Lower lobe of right lung (tissue), 2 donors: ENCODE results near the gene CSH1. TPM values are rescaled to one million over a fixed set of nuclear protein-coding genes. Genes with fewer than 3 reads are reported as not detected.
"Not testable (repeated sequence)": the region's sequence is repeated elsewhere in the genome, so short reads cannot be mapped to it uniquely, and the experiment has no call there.

Source experiments
- ATAC-seq, 2 donors: fragments of 200-7000 bp; cut with Tn5 transposase; one replicate each; pipeline ENCODE4 v1.9.1; 2020 to 2022; ENCODE audit warnings: mild to moderate bottlenecking in 2 of 2, moderate library complexity in 2 of 2
- DNase-seq: peaks from one replicate; pipeline ENCODE4 v3.0.0-alpha.2; 2020
- H3K27ac ChIP-seq: fragments of 200-600 bp; one replicate; pipeline ENCODE4 v1.8.0; 2022
- H3K27me3 ChIP-seq: fragments of 200-600 bp; one replicate; pipeline ENCODE4 v1.8.0; 2022; ENCODE audit warnings: low read depth
- H3K36me3 ChIP-seq: fragments of 200-600 bp; one replicate; pipeline ENCODE4 v1.8.0; 2022; ENCODE audit warnings: mild to moderate bottlenecking
- H3K4me1 ChIP-seq: fragments of 200-600 bp; one replicate; pipeline ENCODE4 v1.8.0; 2022
- H3K4me3 ChIP-seq: fragments of 200-600 bp; one replicate; pipeline ENCODE4 v1.8.0; 2022; ENCODE audit warnings: mild to moderate bottlenecking
- H3K9me3 ChIP-seq: fragments of 200-600 bp; one replicate; pipeline ENCODE4 v1.8.0; 2022
- CTCF ChIP-seq: fragments of 200-600 bp; IDR thresholded peaks from one replicate; pipeline ENCODE4 v1.8.0; 2022; ENCODE audit warnings: antibody characterized with exemption, mild to moderate bottlenecking
- intact Hi-C: fragments of 100-400 bp; cut with DNase I; formaldehyde crosslinking; loops from one replicate; pipeline ENCODE4 v1.11.0; 2022
- total RNA-seq: library from RNA; stranded (reverse); fragmentation: NEBNext Ultra II Directional; extraction: Animal tissue kit (Norgen Biotek cat#: 25700); gene quantifications from one replicate; pipeline ENCODE4 v1.2.1, GENCODE V29; 2021
- donor health status: DM: no; HTN: yes; CAD: no; lungs with severe emphysema.

CSH1 gene
- total RNA-seq, 1 donor from 2014 or later, result not detected

- ATAC-seq, intact Hi-C loops, H3K4me3 ChIP-seq, H3K4me1 ChIP-seq, H3K27ac ChIP-seq, H3K27me3 ChIP-seq, DNase-seq, H3K9me3 ChIP-seq, H3K36me3 ChIP-seq: not testable (repeated sequence)
These were observed 3.9 kb downstream of the CSH1 start for GRCh38 chr17:63892316-63893037.

- peak; percentile 46 for TF ChIP-seq CTCF
- H3K4me1 ChIP-seq, H3K9me3 ChIP-seq, intact Hi-C loops, H3K36me3 ChIP-seq, H3K27ac ChIP-seq, H3K27me3 ChIP-seq, H3K4me3 ChIP-seq, DNase-seq: not testable (repeated sequence)
- ATAC-seq, result peak; percentile 63 to 73
These were observed 7.1 kb downstream of the CSH1 start for GRCh38 chr17:63889026-63889848.

- H3K9me3 ChIP-seq, H3K36me3 ChIP-seq, intact Hi-C loops, H3K4me1 ChIP-seq, ATAC-seq, H3K4me3 ChIP-seq, H3K27me3 ChIP-seq, DNase-seq, H3K27ac ChIP-seq: not testable (repeated sequence)
These were observed 11.3 kb downstream of the CSH1 start for GRCh38 chr17:63885119-63885518.

- DNase-seq, H3K27me3 ChIP-seq, ATAC-seq, H3K4me1 ChIP-seq, H3K27ac ChIP-seq, H3K9me3 ChIP-seq, H3K36me3 ChIP-seq, H3K4me3 ChIP-seq, intact Hi-C loops: not testable (repeated sequence)
These were observed 13.7 kb downstream of the CSH1 start for GRCh38 chr17:63882626-63883126.

- no peaks in the 10 kb centered on the region for H3K9me3 ChIP-seq
- peak; percentile 56 for TF ChIP-seq CTCF
- no peak for DNase-seq
- intact Hi-C loops, result no loop called here
- H3K36me3 ChIP-seq, result no peaks in the 10 kb centered on the region
- ATAC-seq, result peak; percentile 82 to 84
- no peaks in the 10 kb centered on the region for H3K4me1 ChIP-seq
- H3K27me3 ChIP-seq, result no peaks in the 10 kb centered on the region
- no peak within 1 kb of the TSS for H3K4me3 ChIP-seq
- H3K27ac ChIP-seq, result no peak within 1 kb of the TSS
These were observed 14.3 kb downstream of the CSH1 start, which contains the start of gene GH2 for GRCh38 chr17:63881935-63882601. Gene GH2, minus strand, starts transcription at chr17:63881944. Its CDS starts 143 bp downstream, at chr17:63881801.

- intact Hi-C loops, H3K9me3 ChIP-seq, H3K27me3 ChIP-seq, H3K4me3 ChIP-seq, ATAC-seq, H3K4me1 ChIP-seq, H3K36me3 ChIP-seq, DNase-seq, H3K27ac ChIP-seq: not testable (repeated sequence)
These were observed 15.0 kb downstream of the CSH1 start for GRCh38 chr17:63881337-63881736.

- TF ChIP-seq CTCF, result no peak
- no peak overlapping the region for H3K4me3 ChIP-seq
- DNase-seq, result no peak
- no peak overlapping the region for H3K27ac ChIP-seq
- intact Hi-C loops, result no loop called here
- no peak for ATAC-seq
- no peaks in the 10 kb centered on the region for H3K36me3 ChIP-seq
- no peaks in the 10 kb centered on the region for H3K27me3 ChIP-seq
- H3K4me1 ChIP-seq, result no peaks in the 10 kb centered on the region
- no peaks in the 10 kb centered on the region for H3K9me3 ChIP-seq
These were observed 15.7 kb downstream of the CSH1 start for GRCh38 chr17:63880706-63881105.

- intact Hi-C loops, H3K27ac ChIP-seq, H3K36me3 ChIP-seq, H3K4me1 ChIP-seq, H3K27me3 ChIP-seq, ATAC-seq, H3K4me3 ChIP-seq, DNase-seq, H3K9me3 ChIP-seq: not testable (repeated sequence)
These were observed 18.0 kb downstream of the CSH1 start for GRCh38 chr17:63878413-63878812.

GRCh38 chr17:63874693-63875092 is 21.7 kb downstream of the CSH1 start:
- H3K4me3 ChIP-seq, H3K27me3 ChIP-seq, H3K36me3 ChIP-seq, intact Hi-C loops, H3K9me3 ChIP-seq, H3K27ac ChIP-seq, H3K4me1 ChIP-seq, DNase-seq, ATAC-seq: not testable (repeated sequence)

- DNase-seq, H3K27me3 ChIP-seq, H3K36me3 ChIP-seq, intact Hi-C loops, H3K4me1 ChIP-seq, H3K4me3 ChIP-seq, H3K9me3 ChIP-seq, H3K27ac ChIP-seq, ATAC-seq: not testable (repeated sequence)
These were observed 22.2 kb downstream of the CSH1 start for GRCh38 chr17:63874061-63874626.
